22Rv1 (cell line): ENCODE results near the gene ZBTB33.

Experiments used
- H3K27ac ChIP-seq: fragments of 450-650 bp; 2 replicates; pipeline ENCODE4 v1.5.1; 2017
- CTCF ChIP-seq: fragments of 450-650 bp; IDR thresholded peaks from 2 replicates; pipeline ENCODE4 v1.5.1; 2017; ENCODE audit warnings: mild to moderate bottlenecking
- ZFX ChIP-seq: fragments of 450-650 bp; IDR thresholded peaks from 2 replicates; pipeline ENCODE4 v1.6.1; 2017; ENCODE audit warnings: antibody characterized with exemption, borderline replicate concordance

The ZBTB33 gene

GRCh38 chrX:120294651-120295050, 44.0 kb downstream of the ZBTB33 start:
- no peak overlapping the region for H3K27ac ChIP-seq
- TF ChIP-seq ZFX (no peak), CTCF (no peak)

- TF ChIP-seq CTCF (no peak), ZFX (no peak)
- no peak overlapping the region for H3K27ac ChIP-seq
These were observed 47.3 kb downstream of the ZBTB33 start for GRCh38 chrX:120297923-120298322.

- no peak overlapping the region for H3K27ac ChIP-seq
- TF ChIP-seq ZFX (no peak), CTCF (no peak)
These were observed 49.3 kb downstream of the ZBTB33 start for GRCh38 chrX:120299928-120300327.

- no peak overlapping the region for H3K27ac ChIP-seq
- no peak for TF ChIP-seq ZFX
- no peak for TF ChIP-seq CTCF
These were observed 50.9 kb downstream of the ZBTB33 start for GRCh38 chrX:120301497-120301896.

GRCh38 chrX:120301960-120302359, 51.3 kb downstream of the ZBTB33 start:
- TF ChIP-seq CTCF (no peak), ZFX (no peak)
- no peak overlapping the region for H3K27ac ChIP-seq

- TF ChIP-seq CTCF (no peak), ZFX (no peak)
- no peak overlapping the region for H3K27ac ChIP-seq
These were observed 51.8 kb downstream of the ZBTB33 start for GRCh38 chrX:120302434-120302833.

GRCh38 chrX:120304256-120304655, 53.6 kb downstream of the ZBTB33 start:
- H3K27ac ChIP-seq = no peak overlapping the region
- TF ChIP-seq ZFX (no peak), CTCF (no peak)
